IMR-90 (cell line): ENCODE results near the gene TMEM184C. TPM values are rescaled to one million over a fixed set of nuclear protein-coding genes. Genes with fewer than 3 reads are reported as not detected.

Source experiments
- ATAC-seq: fragments of 200-7000 bp; cut with Tn5 transposase; 2 replicates; pipeline ENCODE4 v1.9.1; 2020; ENCODE audit warnings: low read depth, mild to moderate bottlenecking, moderate library complexity
- BruUV-seq: library from RNA; stranded (reverse); fragments of 400-500 nt; replicated peaks from 2 replicates; lab custom pipeline; 2021; lab: Mats Ljungman, UMichigan
- CTCF ChIA-PET: fragments of 300-600 bp; formaldehyde crosslinking; extraction: SDS; loops from one replicate; lab custom pipeline; 2021; ENCODE audit warnings: antibody characterized with exemption; lab: Yijun Ruan, JAX
- POLR2A ChIA-PET: fragments of 300-600 bp; sonication (Branson Sonifier 250); formaldehyde crosslinking; loops from one replicate; lab custom pipeline; 2022; ENCODE audit warnings: antibody characterized with exemption; ENCODE audit not compliant: unreplicated experiment; lab: Charles Lee
- DNase-seq: peaks from one replicate; pipeline ENCODE4 v3.0.0; 2013
- H2AFZ ChIP-seq: replicated peaks from 2 replicates; pipeline ENCODE3; 2013; ENCODE audit warnings: low read length, mild to moderate bottlenecking; ENCODE audit not compliant: poor library complexity
- H2AK5ac ChIP-seq: 2 replicates; pipeline ENCODE4 v1.6.1; 2013; ENCODE audit warnings: low read depth, low read length, inconsistent platforms
- H2AK9ac ChIP-seq: replicated peaks from 2 replicates; pipeline ENCODE3; 2013; ENCODE audit warnings: mild to moderate bottlenecking, low read depth, low read length, moderate library complexity; ENCODE audit not compliant: poor library complexity
- H2BK120ac ChIP-seq: 2 replicates; pipeline ENCODE4 v1.6.1; 2013; ENCODE audit warnings: low read depth, low read length, inconsistent platforms
- H2BK15ac ChIP-seq: 3 replicates; pipeline ENCODE4 v1.6.1; 2013; ENCODE audit warnings: low read depth, low read length, inconsistent platforms
- H2BK20ac ChIP-seq: 2 replicates; pipeline ENCODE4 v1.6.1; 2013; ENCODE audit warnings: low read depth, mild to moderate bottlenecking, inconsistent platforms, low read length, moderate library complexity
- H2BK5ac ChIP-seq: 2 replicates; pipeline ENCODE4 v1.6.1; 2013; ENCODE audit warnings: mild to moderate bottlenecking, low read depth, low read length, inconsistent platforms; ENCODE audit not compliant: poor library complexity, severe bottlenecking
- H3K14ac ChIP-seq: replicated peaks from 2 replicates; pipeline ENCODE4 v1.6.1; 2013; ENCODE audit warnings: low read depth, low read length, inconsistent platforms
- H3K18ac ChIP-seq: 2 replicates; pipeline ENCODE4 v1.6.1; 2013; ENCODE audit warnings: low read depth, low read length, control low read depth
- H3K23ac ChIP-seq: 2 replicates; pipeline ENCODE4 v1.6.1; 2013; ENCODE audit warnings: low read depth, low read length, inconsistent platforms
- H3K27ac ChIP-seq: 2 replicates; pipeline ENCODE4 v1.5.1; 2013; ENCODE audit warnings: mild to moderate bottlenecking, control low read depth, low read length; ENCODE audit not compliant: insufficient read depth
- H3K27me3 ChIP-seq: 2 replicates; pipeline ENCODE4 v1.6.1; 2013; ENCODE audit warnings: low read length; ENCODE audit not compliant: control insufficient read depth, insufficient read depth
- H3K36me3 ChIP-seq: 2 replicates; pipeline ENCODE4 v1.6.1; 2013; ENCODE audit warnings: low read length, mixed read lengths; ENCODE audit not compliant: control insufficient read depth, insufficient read depth
- H3K4ac ChIP-seq: 2 replicates; pipeline ENCODE4 v1.6.1; 2013; ENCODE audit warnings: low read depth, low read length, inconsistent platforms
- H3K4me1 ChIP-seq: 2 replicates; pipeline ENCODE4 v1.6.1; 2013; ENCODE audit warnings: low read length, mixed read lengths; ENCODE audit not compliant: control insufficient read depth, insufficient read depth
- H3K4me2 ChIP-seq: 2 replicates; pipeline ENCODE4 v1.6.1; 2013; ENCODE audit warnings: low read depth, mild to moderate bottlenecking, control low read depth, low read length, moderate library complexity
- H3K4me3 ChIP-seq: 2 replicates; pipeline ENCODE4 v1.5.1; 2013; ENCODE audit warnings: low read depth, mild to moderate bottlenecking, control low read depth, low read length, moderate library complexity; ENCODE audit not compliant: insufficient read depth
- H3K56ac ChIP-seq: 2 replicates; pipeline ENCODE4 v1.6.1; 2013; ENCODE audit warnings: low read length, inconsistent platforms; ENCODE audit not compliant: insufficient read depth; ENCODE audit errors: extremely low read depth
- H3K79me1 ChIP-seq, 2 experiments: 2 replicates each; pipeline ENCODE4 v1.6.1; 2013; ENCODE audit warnings: low read length in 2 of 2, inconsistent platforms in 1 of 2, low read depth in 1 of 2
- H3K9ac ChIP-seq: 2 replicates; pipeline ENCODE4 v1.6.1; 2013; ENCODE audit warnings: low read depth, low read length, control low read depth
- H3K9me1 ChIP-seq: 2 replicates; pipeline ENCODE4 v1.6.1; 2013; ENCODE audit warnings: low read length, inconsistent platforms; ENCODE audit not compliant: insufficient read depth
- H3K9me3 ChIP-seq: 2 replicates; pipeline ENCODE4 v1.6.1; 2013; ENCODE audit warnings: low read length; ENCODE audit not compliant: control insufficient read depth, insufficient read depth
- H4K20me1 ChIP-seq: 2 replicates; pipeline ENCODE4 v1.6.1; 2013; ENCODE audit warnings: low read length, inconsistent platforms; ENCODE audit not compliant: insufficient read depth
- H4K5ac ChIP-seq: 2 replicates; pipeline ENCODE4 v1.6.1; 2013; ENCODE audit warnings: mild to moderate bottlenecking, low read depth, low read length, control low read depth
- H4K8ac ChIP-seq, 2 experiments: 2 replicates each; pipeline ENCODE4 v1.6.1; 2013; ENCODE audit warnings: low read depth in 2 of 2, low read length in 2 of 2, control low read depth in 1 of 2, inconsistent platforms in 1 of 2
- H4K91ac ChIP-seq: 2 replicates; pipeline ENCODE4 v1.6.1; 2013; ENCODE audit warnings: low read depth, low read length, inconsistent platforms; ENCODE audit not compliant: insufficient read depth
- CEBPB ChIP-seq: IDR thresholded peaks from 2 replicates; pipeline ENCODE4 v1.6.1; 2012; ENCODE audit warnings: low read depth, low read length, improper control_type of control experiment
- NFE2L2 ChIP-seq: fragments of 150-350 bp; IDR thresholded peaks from 2 replicates; pipeline ENCODE4 v1.6.1; 2016; ENCODE audit warnings: low read depth, mild to moderate bottlenecking, low read length
- POLR2A ChIP-seq: IDR thresholded peaks from 2 replicates; pipeline ENCODE4 v1.6.1; 2012; ENCODE audit warnings: mild to moderate bottlenecking, low read depth, low read length
- RCOR1 ChIP-seq: IDR thresholded peaks from 2 replicates; pipeline ENCODE4 v1.6.1; 2012; ENCODE audit warnings: mild to moderate bottlenecking, low read length, improper control_type of control experiment; ENCODE audit not compliant: insufficient replicate concordance
- RFX5 ChIP-seq: IDR thresholded peaks from 2 replicates; pipeline ENCODE4 v1.8.0; 2012; ENCODE audit warnings: low read depth, mild to moderate bottlenecking, low read length, moderate library complexity
- dilution Hi-C: fragments of 300-500 bp; cut with HindIII; formaldehyde crosslinking; loops from one replicate; pipeline ENCODE4 v1.14.3; 2018; ENCODE audit warnings: low sequenced_read_pairs; ENCODE audit not compliant: unreplicated experiment
- in situ Hi-C: fragments of 300-500 bp; cut with MboI; formaldehyde crosslinking; loops from 3 replicates; pipeline ENCODE4 v1.14.3; 2019; ENCODE audit warnings: low sequenced_read_pairs, inconsistent platforms, mixed read lengths
- intact Hi-C: fragments of 100-400 bp; cut with micrococcal nuclease; formaldehyde crosslinking; loops from 2 replicates; pipeline ENCODE4 v1.10.0; 2022
- polyA plus RNA-seq, 3 experiments: library from polyadenylated mRNA; depleted of rRNA; stranded (reverse); fragments of >200 nt; gene quantifications; 2 replicates each; pipeline ENCODE4 v1.2.3, GENCODE V29; 2012; ENCODE audit warnings: low replicate concordance in 1 of 3
- total RNA-seq: library from RNA; depleted of rRNA; stranded (reverse); fragments of >200 nt; gene quantifications from 2 replicates; pipeline ENCODE4 v1.2.3, GENCODE V29; 2012
- TF ChIP-seq, protein P1 (sequence below): conservative IDR thresholded peaks from 2 replicates; pipeline ENCODE4 v1.5.1; 2012; ENCODE audit warnings: mild to moderate bottlenecking, low read depth, low read length, improper control_type of control experiment
- TF ChIP-seq, protein P2 (sequence below): fragments of 150-350 bp; IDR thresholded peaks from 2 replicates; pipeline ENCODE4 v1.6.1; 2016; ENCODE audit warnings: low read depth, mild to moderate bottlenecking, low read length, moderate library complexity, borderline replicate concordance

Gene TMEM184C
- total and polyA plus RNA-seq, 2 of the 4 experiments (the other 2 are of a cell fraction): 17.4 to 67.6 TPM

DNA sequence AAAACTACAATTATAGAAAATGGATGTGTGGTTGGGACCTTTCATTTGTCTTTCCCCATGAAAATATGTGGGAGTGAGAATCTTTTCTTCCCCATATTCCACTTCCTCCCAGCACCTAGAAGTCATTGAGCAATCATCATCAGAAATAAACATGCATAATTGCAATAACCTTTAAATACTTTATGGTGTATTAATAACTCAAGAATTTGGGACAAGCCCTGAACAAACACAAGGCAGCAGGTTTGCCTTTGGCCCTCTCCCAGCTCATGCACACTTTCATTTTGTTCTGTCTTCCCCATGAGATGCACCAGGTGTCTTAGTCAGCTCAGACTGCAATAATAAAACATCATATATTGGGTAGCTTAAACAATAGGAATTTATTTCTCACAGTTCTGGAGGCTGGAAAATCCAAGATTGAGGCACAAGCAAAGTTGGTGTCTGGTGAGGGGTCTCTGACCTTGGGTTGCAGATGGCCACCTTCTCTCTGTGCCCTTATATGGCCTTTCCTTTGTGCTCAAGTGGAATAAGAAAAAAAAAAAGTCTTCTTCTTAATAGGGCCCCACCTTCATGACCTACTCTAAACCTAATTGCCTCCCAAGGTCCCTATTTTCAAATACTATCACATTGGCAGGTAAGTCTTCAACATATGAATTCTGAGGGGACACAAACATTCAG lies 34.7 kb upstream of the TMEM184C start:
- no peak overlapping the region for H2AFZ ChIP-seq
- no peaks in the 10 kb centered on the region for H3K36me3 ChIP-seq
- H3K9me1 ChIP-seq: no peaks in the 10 kb centered on the region; the same call in 1 of the 2 replicates
- peaks cover 14% of the 10 kb centered on the region for H3K4me1 ChIP-seq
- no peak for ATAC-seq
- ChIA-PET CTCF (interaction anchor here (0.5 kb wide), 1 partner anchor 77 kb away, joined by 5 read pairs; no protein-coding TSS in a partner anchor), POLR2A (no interaction called here)
- H2AK9ac ChIP-seq: no peak overlapping the region
- intact Hi-C loops (loop anchor here (5.0 to 10.0 kb wide), 2 partner anchors 45 to 268 kb away; no protein-coding TSS in a partner anchor), dilution Hi-C loops (no loop called here), in situ Hi-C loops (loop anchor here (25.0 kb wide), 1 partner anchor 1245 kb away; no protein-coding TSS in a partner anchor)
- peak overlapping the region; percentile 54; the same call in 1 of the 2 replicates for H3K4ac ChIP-seq
- no peaks in the 10 kb centered on the region for H4K20me1 ChIP-seq
- peak; percentile 87 for DNase-seq
- H3K9ac ChIP-seq: no peak overlapping the region
- H2BK15ac ChIP-seq: peak overlapping the region; percentile 53; the same call in 1 of the 3 replicates
- H3K4me3 ChIP-seq: no peak overlapping the region
- peak overlapping the region; percentile 77; the same call in 1 of the 2 replicates for H3K18ac ChIP-seq
- H3K9me3 ChIP-seq: peaks cover 2% of the 10 kb centered on the region; the same call in 1 of the 2 replicates
- H4K91ac ChIP-seq: no peak overlapping the region
- 0 out of 2 replicates have a peak overlapping the region, but pooled peaks have one; percentile 2 for H3K4me2 ChIP-seq
- no peak overlapping the region; a peak in 1 of 4 replicates for H4K8ac ChIP-seq
- no peaks in the 10 kb centered on the region for H3K79me1 ChIP-seq
- no peak overlapping the region for H3K56ac ChIP-seq
- H2BK20ac ChIP-seq: no peak overlapping the region
- peak overlapping the region; percentile 4; the same call in 1 of the 2 replicates for H3K14ac ChIP-seq
- no TSS peak for BruUV-seq
- no peak overlapping the region for H2BK120ac ChIP-seq
- no peak overlapping the region for H4K5ac ChIP-seq
- TF ChIP-seq, protein P1, sequence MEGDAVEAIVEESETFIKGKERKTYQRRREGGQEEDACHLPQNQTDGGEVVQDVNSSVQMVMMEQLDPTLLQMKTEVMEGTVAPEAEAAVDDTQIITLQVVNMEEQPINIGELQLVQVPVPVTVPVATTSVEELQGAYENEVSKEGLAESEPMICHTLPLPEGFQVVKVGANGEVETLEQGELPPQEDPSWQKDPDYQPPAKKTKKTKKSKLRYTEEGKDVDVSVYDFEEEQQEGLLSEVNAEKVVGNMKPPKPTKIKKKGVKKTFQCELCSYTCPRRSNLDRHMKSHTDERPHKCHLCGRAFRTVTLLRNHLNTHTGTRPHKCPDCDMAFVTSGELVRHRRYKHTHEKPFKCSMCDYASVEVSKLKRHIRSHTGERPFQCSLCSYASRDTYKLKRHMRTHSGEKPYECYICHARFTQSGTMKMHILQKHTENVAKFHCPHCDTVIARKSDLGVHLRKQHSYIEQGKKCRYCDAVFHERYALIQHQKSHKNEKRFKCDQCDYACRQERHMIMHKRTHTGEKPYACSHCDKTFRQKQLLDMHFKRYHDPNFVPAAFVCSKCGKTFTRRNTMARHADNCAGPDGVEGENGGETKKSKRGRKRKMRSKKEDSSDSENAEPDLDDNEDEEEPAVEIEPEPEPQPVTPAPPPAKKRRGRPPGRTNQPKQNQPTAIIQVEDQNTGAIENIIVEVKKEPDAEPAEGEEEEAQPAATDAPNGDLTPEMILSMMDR: no peak
- TF ChIP-seq CEBPB: peak; percentile 84
- no peak for TF ChIP-seq POLR2A
- TF ChIP-seq RCOR1: no peak
- TF ChIP-seq NFE2L2: no peak
- no peak for TF ChIP-seq RFX5
- TF ChIP-seq, protein P2, sequence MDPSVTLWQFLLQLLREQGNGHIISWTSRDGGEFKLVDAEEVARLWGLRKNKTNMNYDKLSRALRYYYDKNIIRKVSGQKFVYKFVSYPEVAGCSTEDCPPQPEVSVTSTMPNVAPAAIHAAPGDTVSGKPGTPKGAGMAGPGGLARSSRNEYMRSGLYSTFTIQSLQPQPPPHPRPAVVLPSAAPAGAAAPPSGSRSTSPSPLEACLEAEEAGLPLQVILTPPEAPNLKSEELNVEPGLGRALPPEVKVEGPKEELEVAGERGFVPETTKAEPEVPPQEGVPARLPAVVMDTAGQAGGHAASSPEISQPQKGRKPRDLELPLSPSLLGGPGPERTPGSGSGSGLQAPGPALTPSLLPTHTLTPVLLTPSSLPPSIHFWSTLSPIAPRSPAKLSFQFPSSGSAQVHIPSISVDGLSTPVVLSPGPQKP: no peak
- no peaks in the 10 kb centered on the region for H3K27me3 ChIP-seq
- H3K23ac ChIP-seq: no peak overlapping the region
- peak overlapping the region; percentile 79 for H2BK5ac ChIP-seq
- H2AK5ac ChIP-seq: 0 out of 2 replicates have a peak overlapping the region, but pooled peaks have one; percentile 35
- no peak overlapping the region for H3K27ac ChIP-seq
